VCaP (cell line): ENCODE measurements around the gene MFF.
"Not testable (repeated sequence)": the region's sequence is repeated elsewhere in the genome, so short reads cannot be mapped to it uniquely, and the experiment has no call there.

Experiments used
- H3K27ac ChIP-seq: fragments of 450-650 bp; 2 replicates; pipeline ENCODE4 v1.5.1; 2017
- CTCF ChIP-seq: fragments of 450-650 bp; conservative IDR thresholded peaks from 2 replicates; pipeline ENCODE4 v1.5.1; 2017; ENCODE audit warnings: mild to moderate bottlenecking, moderate library complexity

MFF gene

DNA sequence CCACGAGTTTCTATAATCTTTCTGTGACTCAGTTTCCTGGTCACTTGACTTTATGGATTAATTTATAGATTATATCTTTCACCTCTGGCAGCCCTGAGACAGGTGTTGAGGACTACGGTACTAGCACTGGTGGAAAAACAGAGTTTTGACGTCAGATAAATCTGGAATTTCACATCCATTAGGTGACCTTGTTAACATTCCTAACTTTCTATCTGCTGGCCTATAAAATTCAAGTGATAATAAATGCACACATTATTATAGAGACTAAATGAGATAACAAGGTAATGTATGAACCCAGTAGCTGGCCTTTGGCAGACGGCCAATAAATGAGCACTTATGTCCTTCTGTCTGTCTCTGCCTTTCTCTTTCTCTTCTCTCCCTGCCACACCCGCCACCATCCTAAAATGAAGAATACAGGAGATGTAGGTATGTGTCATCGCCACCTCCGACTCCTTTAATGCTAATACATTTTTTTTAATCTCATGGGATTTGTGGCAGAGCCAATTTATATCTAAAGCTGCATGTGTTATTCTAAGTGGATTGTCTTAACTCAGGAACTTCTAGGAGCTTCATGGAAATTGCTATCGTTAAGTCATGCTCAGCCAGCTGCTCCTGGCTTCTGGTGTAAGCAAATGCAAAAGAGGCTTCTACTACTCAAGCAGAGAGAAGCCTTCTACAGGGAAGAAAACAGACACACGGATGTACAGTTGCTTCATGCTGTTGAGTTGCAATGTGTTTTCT is 51.8 kb downstream of the MFF start:
- TF ChIP-seq CTCF = no peak
- peak overlapping the region; percentile 47; the same call in 1 of the 2 replicates for H3K27ac ChIP-seq

DNA sequence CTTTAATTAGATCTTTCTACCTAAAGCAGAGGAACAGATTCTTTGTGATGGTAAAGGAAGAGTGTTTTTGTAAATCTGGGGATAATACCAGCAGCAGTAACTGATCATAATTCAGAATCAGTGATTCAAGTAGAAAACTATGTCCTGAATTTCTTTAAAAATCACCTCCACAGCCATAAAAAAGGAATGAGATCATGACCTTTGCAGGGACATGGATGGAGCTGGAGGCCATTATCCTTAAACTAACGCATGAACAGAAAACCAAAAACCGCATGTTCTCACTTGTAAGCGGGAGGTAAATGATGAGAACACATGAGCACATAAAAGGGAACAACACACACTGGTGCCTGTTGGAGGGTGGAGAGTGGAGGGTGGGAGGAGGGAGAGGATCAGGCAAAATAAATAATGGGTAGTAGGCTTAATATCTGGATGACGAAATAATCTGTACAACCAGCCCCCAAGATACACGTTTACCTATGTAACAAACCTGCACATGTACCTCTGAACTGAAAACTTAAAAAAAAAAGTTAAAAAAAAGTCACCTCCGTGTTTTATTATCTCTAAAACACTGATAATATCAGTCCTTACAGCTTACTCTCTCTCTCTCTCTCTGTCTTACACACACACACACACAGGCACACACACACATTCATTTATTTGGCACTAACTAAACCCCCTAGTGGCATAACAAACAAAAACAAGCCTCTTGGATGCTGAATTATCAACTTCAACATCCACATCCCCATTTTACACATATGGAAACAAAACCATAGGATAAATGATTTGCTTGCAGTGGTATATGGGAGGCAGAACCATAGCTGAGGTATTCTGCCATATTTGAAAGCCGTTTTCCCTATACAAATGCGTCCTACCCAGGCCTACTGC is 52.7 kb downstream of the MFF start:
- TF ChIP-seq CTCF = peak; percentile 48
- peak overlapping the region; percentile 47 for H3K27ac ChIP-seq

DNA sequence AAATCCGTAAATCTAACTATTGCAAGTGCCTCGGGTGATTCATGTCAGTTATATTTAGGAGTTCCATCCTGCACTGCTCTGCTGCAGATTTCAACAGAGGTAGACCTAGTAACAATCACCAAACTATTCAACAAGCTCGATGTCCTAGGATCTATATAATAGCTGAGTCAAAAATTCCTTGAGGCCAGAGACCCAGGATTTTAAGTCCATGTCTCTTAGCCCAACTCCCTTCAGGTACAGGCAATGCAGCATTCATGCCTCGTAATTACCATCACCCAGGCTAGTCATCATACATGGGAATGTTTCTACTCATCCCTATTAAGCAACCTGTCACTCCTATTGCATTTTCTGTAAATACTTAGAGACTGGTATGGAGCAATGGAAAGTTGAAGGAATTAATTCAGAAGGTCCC is 53.3 kb downstream of the MFF start:
- H3K27ac ChIP-seq = peak overlapping the region; percentile 47
- TF ChIP-seq CTCF = no peak

- TF ChIP-seq CTCF = no peak
- peak within 1 kb of the TSS; percentile 47 for H3K27ac ChIP-seq
Measured at GRCh38 chr2:227379095-227379494, 54.0 kb downstream of the MFF start, which contains the start of gene TM4SF20. TSS of gene TM4SF20 (minus strand) at chr2:227379306. CDS start at chr2:227379268, 38 bp downstream.

- not testable (repeated sequence) for H3K27ac ChIP-seq
Measured at GRCh38 chr2:227382241-227382835, 57.3 kb downstream of the MFF start.

- TF ChIP-seq CTCF = no peak
- H3K27ac ChIP-seq = no peak overlapping the region
Measured at GRCh38 chr2:227383686-227384085, 58.6 kb downstream of the MFF start.

DNA sequence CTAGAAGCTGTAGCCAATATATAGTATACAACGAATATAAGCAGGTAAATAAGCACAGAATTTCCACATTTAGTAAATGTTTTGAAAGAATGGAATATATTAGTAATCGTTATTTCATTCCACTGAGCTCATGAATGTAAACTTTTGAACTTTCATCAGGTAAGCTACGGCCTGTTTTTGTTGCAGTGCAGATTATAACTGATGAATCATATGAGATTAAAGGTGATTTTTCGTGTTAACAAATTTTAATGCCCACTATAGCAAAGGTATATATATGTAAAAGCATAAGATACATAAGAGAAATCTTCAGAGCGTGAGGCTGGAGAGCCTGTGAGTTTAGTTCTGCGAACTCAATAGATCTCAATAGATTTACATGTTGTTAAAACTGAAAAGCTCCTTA is 61.6 kb downstream of the MFF start:
- TF ChIP-seq CTCF = no peak
- no peak overlapping the region for H3K27ac ChIP-seq

DNA sequence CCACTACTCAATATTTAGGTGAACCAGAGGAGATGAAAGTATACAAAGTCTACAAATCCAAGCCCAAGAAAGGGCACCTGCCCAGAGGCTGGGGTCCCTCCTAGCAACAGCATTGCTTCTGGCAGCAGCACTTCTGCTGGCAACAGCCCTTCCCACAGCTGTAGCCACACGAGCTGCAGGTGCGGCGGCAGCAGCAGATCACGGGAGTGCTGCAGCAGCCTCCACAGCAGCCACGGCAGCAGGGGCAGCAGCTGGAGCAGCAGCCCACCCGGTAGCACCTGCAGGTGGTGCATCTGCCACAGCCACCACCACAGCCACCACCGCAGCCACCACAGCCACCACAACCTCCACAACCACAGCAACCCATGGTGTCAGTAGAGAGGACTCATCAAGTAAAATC is 62.5 kb downstream of the MFF start, which contains the start of gene SCYGR1:
SCYGR1 (minus strand) TSS at position 367 of the 400 bp plus-strand sequence; CDS start at position 367, 0 bp downstream.
- H3K27ac ChIP-seq = not testable (repeated sequence)
